ENCODE measurements around the gene UPK2. TPM values are rescaled to one million over a fixed set of nuclear protein-coding genes. Genes with fewer than 3 reads are reported as not detected.

Gene UPK2
- polyA plus RNA-seq, 3 donors: not detected

GRCh38 chr11:118915396-118915795 lies 40.7 kb upstream of the UPK2 start:
- H3K9me3 ChIP-seq (replicated peaks in 1 of 2; ENCODE audit: control insufficient read depth in 1 of 2, insufficient read depth in 1 of 2, low read length in 2 of 2): no peaks in the 10 kb centered on the region
- intact Hi-C loops (cut with micrococcal nuclease): loop anchor here in 1 of 2 donors (1.0 kb wide), 1 partner anchor 11 kb away; no protein-coding TSS in a partner anchor
- no peaks in the 10 kb centered on the region for H3K36me3 ChIP-seq (replicated peaks in 1 of 2; ENCODE audit: control insufficient read depth in 1 of 2, insufficient read depth in 2 of 2, low read length in 2 of 2)
- Mint-ChIP-seq H3K9me3 (peaks cover 0 to 2% (median 0%) of the 10 kb centered on the region in 7 donors), H3K4me1 (peaks cover 93% of the 10 kb centered on the region), H3K27me3 (ENCODE audit: low read depth in 3 of 3) (peaks cover 6 to 34% (median 18%) of the 10 kb centered on the region in 3 donors), H3K36me3 (peaks cover 14 to 24% of the 10 kb centered on the region in 2 donors), H3K4me3 (no peak overlapping the region), H3K27ac (peak overlapping the region; percentile 71 to 92 (median 88))
- no peak for DNase-seq
- peaks cover 63% of the 10 kb centered on the region for H3K79me2 ChIP-seq (ENCODE audit: insufficient read depth, low read length)
- peaks cover 96 to 100% of the 10 kb centered on the region in 2 donors for H3K4me1 ChIP-seq (ENCODE audit: control insufficient read depth in 1 of 2, insufficient read depth in 2 of 2, low read length in 2 of 2)
- TF ChIP-seq CTCF (IDR thresholded peaks at IDR 0.05): no peak
- peaks cover 79% of the 10 kb centered on the region for H4K20me1 ChIP-seq (ENCODE audit: insufficient read depth, low read length)
- H3K27me3 ChIP-seq (ENCODE audit: control insufficient read depth in 2 of 2, insufficient read depth in 2 of 2, low read length in 2 of 2): no peaks in the 10 kb centered on the region
- 100% methylated on average over 1 of the region's 2 CpGs for WGBS (ENCODE audit: insufficient coverage)
- H2AFZ ChIP-seq (ENCODE audit: insufficient read depth, low read depth, low read length, poor library complexity, severe bottlenecking): no peak overlapping the region
- peak overlapping the region; percentile 11 for H3K9ac ChIP-seq (ENCODE audit: insufficient read depth, low read length, poor library complexity, severe bottlenecking)
- peak overlapping the region; percentile 23 for H3K4me2 ChIP-seq (replicated peaks; ENCODE audit: extremely low read depth, low read length, poor library complexity, severe bottlenecking)
- H3K4me3 ChIP-seq (replicated peaks in 1 of 3; ENCODE audit: low read depth in 2 of 3, low read length in 3 of 3): peak overlapping the region in 1 of 3 experiments; percentile 41
- H3K27ac ChIP-seq (ENCODE audit: low read depth in 1 of 2, low read length in 2 of 2): peak overlapping the region; percentile 79 to 80

DNA sequence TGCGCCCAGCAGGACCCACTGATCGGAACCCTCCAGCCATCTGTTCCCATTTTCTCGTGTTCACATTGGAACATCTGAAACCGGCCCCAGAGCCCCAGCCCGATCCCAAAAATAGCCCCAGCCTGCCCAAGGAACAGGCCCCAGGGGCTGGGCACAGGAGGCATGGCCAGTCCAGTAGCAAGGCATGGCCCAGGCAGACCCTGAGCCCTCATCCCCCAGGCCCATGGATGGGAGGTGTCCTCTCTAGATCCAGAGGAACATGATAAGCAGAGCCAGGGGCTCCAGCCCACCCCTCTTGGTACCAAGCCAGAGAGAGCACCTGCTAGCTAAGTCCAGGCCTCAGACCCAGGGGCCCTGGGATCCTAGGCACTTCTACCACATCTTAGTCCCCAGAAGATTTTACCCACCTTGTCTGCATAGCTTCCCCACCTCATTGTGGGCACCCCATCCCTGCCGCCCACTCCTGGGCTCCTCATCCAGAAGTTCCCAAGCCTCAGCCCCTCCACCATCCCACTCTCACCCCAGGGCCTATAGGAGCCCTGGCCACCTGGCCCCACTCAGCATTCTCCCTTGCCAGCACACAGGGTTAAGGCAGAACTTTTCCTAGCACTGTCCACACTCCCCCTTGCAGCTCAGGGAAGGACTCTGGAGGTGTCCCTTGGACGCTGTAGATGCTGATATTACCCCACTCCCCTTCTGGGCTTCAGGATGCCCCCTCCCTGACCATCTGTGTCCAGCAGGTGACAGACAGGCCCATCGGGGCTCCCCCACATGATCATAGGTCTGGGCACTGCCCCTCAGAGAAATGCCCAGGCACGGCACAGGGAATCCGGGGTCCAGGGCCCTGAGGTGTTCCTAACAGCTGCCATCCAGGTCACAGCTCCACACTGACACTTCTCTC lies 39.9 kb upstream of the UPK2 start:
- peaks cover 71% of the 10 kb centered on the region for H3K79me2 ChIP-seq (ENCODE audit: insufficient read depth, low read length)
- H3K9me3 ChIP-seq (replicated peaks in 1 of 2; ENCODE audit: control insufficient read depth in 1 of 2, insufficient read depth in 1 of 2, low read length in 2 of 2): no peaks in the 10 kb centered on the region
- H3K27me3 Mint-ChIP-seq (ENCODE audit: low read depth in 3 of 3): peaks cover 1 to 28% (median 13%) of the 10 kb centered on the region in 3 donors
- peaks cover 96% of the 10 kb centered on the region for H3K4me1 Mint-ChIP-seq
- no peak for TF ChIP-seq CTCF (IDR thresholded peaks at IDR 0.05)
- DNase-seq: no peak
- peak overlapping the region; percentile 79 to 80 for H3K27ac ChIP-seq (ENCODE audit: low read depth in 1 of 2, low read length in 2 of 2)
- H3K9me3 Mint-ChIP-seq: peaks cover 0 to 2% (median 0%) of the 10 kb centered on the region in 7 donors
- peak overlapping the region; percentile 11 for H3K9ac ChIP-seq (ENCODE audit: insufficient read depth, low read length, poor library complexity, severe bottlenecking)
- H3K4me3 ChIP-seq (replicated peaks in 1 of 3; ENCODE audit: low read depth in 2 of 3, low read length in 3 of 3): peak overlapping the region in 1 of 3 experiments; percentile 41
- H3K27ac Mint-ChIP-seq: peak overlapping the region; percentile 31 to 93 (median 87)
- H3K4me3 Mint-ChIP-seq: no peak overlapping the region
- no peaks in the 10 kb centered on the region for H3K27me3 ChIP-seq (ENCODE audit: control insufficient read depth in 2 of 2, insufficient read depth in 2 of 2, low read length in 2 of 2)
- peaks cover 80% of the 10 kb centered on the region for H4K20me1 ChIP-seq (ENCODE audit: insufficient read depth, low read length)
- no peaks in the 10 kb centered on the region for H3K36me3 ChIP-seq (replicated peaks in 1 of 2; ENCODE audit: control insufficient read depth in 1 of 2, insufficient read depth in 2 of 2, low read length in 2 of 2)
- intact Hi-C loops (cut with micrococcal nuclease): loop anchor here in 1 of 2 donors (1.0 kb wide), 1 partner anchor 10 kb away; no protein-coding TSS in a partner anchor
- H3K4me2 ChIP-seq (replicated peaks; ENCODE audit: extremely low read depth, low read length, poor library complexity, severe bottlenecking): no peak overlapping the region
- 54% methylated on average over 9 of the region's 10 CpGs for WGBS (ENCODE audit: insufficient coverage)
- no peak overlapping the region for H2AFZ ChIP-seq (ENCODE audit: insufficient read depth, low read depth, low read length, poor library complexity, severe bottlenecking)
- H3K36me3 Mint-ChIP-seq: peaks cover 14 to 23% of the 10 kb centered on the region in 2 donors
- H3K4me1 ChIP-seq (ENCODE audit: control insufficient read depth in 1 of 2, insufficient read depth in 2 of 2, low read length in 2 of 2): peaks cover 97 to 100% of the 10 kb centered on the region in 2 donors

Data from CD14-positive monocyte (primary cell).